ENCODE results near the gene TEX19.
"Not testable (repeated sequence)": the region's sequence is repeated elsewhere in the genome, so short reads cannot be mapped to it uniquely, and the experiment has no call there.

TEX19 gene

DNA sequence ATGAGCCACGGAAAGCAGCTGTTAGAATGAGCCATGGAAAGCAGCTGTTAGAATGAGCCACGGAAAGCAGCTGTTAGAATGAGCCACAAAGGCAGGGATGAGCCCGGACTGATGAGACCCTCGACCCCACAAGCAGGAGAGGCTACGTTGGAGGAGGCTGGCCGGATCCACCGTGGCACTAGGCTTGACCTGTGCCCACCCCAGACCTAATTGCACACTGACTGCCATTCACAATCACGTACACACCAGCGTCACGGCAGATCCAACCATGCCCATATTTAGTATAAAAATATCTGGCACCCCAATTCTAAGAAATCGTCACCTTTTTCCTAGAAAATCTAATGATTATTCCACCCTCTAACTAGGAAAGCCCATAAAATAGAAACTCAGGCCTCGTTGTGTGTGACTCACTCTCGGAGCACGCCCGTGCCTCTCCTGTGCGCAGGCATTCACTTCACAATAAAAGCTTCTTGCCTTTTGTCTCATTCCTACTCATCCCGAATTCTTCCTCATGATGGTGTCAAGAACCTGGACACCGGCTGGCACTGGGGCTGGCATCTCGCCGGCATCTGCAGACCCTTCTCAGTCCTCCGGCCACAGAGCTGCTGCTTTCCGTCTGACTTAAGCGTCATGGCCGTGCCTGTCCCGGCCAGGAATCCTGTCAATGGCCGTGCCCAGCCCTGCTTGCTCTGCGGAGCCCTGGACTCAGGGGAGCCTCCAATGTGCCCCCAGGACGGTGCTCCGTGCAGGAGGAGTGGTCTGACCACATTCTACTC lies 20.0 kb upstream of the TEX19 start:
- DNase-seq = no peak

DNA sequence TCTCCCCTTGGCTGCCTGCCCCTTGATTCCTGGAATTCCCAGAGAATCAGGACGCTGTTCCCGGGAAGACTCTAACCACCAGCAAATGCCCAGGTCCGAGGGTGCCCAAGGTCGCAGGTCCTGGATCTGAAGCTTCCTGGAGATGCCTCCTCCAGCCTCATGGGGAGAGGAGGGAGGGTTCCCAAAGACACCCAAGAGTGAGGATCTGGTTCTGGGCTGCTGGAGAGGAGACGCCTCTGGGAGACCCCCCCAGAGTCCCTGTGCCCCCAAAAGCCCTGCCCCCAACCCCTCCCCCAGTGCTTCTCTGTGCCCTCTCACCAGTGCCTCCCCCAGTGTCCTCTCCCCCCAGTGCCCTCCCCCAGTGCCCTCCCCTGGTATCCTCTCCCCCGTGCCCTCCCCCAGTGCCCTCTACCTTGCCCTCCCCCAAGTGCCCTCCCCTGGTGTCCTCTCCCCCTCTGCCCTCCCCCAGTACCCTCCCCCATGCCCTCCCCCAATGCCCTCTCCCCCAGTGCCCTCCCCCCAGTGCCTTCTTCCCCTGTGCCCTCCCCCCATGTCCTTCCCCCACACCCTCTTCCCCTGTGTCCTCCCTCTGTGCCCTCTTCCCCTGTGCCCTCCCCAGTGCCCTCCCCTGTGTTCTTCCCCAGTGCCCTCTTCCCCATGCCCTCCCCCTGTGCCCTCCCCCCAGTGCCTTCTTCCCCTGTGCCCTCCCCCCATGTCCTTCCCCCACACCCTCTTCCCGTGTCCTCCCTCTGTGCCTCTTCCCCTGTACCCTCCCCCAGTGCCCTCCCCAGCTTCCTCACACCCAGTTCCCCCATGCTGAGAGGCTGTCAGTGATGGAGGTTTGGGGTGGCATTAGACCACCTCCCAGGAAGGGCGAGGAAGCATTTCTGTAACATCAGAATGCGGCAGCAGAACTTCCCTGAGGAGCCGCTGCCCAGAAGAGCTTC lies 19.1 kb upstream of the TEX19 start:
- DNase-seq = no peak

DNA sequence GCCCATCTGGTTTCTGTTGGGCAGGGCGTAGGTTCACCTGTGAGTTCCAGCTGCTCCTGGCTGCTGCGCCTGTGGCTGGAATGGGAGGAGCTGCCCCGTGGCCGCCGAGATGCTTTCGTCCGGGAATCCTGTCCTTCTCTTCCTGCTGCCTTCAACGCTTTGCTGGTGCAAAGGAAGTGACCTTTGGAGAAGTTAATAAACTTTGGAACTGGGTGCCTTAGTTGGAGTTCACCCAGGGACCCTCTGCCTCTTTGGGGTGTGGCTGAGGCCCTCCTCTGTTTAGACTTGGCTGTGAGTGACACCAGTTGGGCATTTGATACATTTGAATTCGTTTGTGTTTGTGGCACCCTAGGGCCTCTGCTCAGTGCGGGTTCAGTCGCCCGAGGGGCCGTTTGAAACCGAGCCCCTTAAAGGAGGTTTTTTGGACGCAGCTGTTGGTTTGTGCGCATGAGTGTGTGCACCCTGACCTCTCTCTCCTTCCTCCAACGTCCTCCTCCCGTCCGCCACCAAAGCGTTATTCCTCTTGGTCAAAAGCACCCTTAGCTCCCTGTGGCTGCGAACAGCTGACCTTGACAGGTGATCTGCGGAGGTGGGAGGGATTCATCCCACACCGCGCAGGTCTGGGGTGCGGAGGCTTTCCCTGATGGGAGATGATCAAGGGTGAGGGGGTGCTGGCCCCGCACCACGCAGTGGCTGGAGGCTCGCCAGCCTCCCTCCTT lies 16.5 kb upstream of the TEX19 start:
- DNase-seq = no peak

DNA sequence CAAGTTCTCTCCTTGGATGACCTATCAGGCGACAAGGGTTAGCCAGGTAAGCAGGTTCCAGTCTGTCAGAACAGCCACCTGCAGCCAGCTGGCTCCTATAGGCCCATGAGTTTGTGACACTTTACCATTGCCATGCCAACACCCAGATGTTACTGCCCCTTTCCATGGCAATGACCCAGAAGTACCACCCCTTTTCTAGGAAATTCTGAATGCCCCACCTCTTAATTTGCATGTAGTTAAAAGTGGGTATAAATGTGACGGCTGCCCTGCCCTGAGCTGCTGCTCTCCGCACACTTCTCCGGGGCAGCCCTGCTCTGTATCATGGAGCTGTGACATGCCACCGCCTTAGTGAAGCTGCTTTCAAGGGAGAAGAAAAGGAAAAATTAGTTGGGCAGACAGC lies 15.5 kb upstream of the TEX19 start:
- no peak for DNase-seq

DNA sequence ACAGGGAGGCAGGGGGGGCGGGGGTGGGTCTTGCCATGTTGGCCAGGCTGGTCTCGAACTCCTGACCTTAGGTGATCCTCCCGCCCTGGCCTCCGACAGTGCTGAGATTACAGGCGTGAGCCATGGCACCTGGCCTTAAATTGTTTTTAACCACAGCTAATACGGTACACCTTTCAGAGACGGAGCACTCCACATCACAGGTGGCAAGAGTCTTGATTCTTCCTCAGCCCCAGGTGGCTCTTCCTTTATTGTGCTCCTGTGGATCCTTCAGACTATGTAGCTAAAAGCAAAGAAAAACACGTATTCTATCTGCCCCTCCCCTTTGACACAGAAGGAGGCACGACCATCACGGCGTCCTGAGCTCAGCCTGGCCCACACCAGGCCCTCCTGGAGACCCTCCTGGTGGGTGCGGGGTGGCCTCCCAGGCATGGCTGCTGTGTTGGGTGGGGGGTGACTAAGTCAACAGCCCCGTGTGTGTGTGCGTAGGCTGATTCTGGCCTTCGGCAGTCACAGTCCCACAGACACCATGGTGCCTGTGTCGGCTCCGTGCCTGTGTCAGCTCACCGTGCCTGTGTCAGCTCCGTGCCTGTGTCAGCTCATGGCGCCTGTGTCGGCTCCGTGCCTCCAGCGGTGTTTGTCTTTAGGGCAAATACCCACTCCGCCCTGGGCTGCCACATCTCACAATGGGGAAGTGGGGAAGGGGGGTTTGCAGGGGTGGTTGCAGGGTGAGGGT lies 14.7 kb upstream of the TEX19 start:
- DNase-seq = no peak

DNA sequence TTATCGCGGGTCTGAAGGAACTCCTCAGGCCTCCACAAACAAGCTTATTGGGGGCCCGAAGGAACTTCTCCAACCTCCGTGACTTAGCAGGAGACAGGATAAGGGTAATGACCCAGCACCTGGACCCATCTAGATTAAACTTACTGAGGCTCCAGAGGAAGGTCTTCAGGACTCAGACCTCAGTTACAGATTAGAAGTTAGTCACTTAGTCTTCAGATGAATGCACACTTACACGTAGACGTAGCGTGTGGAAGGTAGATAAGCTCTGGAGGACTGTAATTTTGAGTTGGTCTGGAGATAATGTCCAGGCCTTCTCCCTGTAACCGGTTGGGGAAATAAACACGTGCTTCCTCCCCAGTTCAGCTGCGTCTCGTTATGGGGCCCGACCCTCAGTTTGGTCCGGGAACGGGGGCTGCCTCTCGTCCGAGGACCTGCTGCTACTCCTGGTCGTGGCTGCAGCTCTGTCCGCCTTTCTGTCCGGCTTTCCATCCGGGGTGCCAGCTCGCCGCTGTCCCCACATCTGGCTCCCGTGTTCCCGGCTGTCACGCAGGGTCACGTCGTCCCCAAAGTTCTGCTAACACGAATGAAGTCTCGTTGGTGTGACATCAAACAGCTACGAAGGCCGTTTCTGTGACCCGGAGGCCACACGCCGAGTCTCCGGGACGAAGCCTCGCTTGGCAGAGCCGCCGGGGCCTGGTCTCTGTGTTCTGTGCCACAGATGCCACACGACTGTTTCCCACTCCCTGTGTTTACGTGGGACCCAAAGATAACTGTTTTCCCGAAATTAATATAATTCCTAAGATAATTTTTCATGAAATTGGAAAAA lies 13.7 kb upstream of the TEX19 start:
- no peak for DNase-seq

DNA sequence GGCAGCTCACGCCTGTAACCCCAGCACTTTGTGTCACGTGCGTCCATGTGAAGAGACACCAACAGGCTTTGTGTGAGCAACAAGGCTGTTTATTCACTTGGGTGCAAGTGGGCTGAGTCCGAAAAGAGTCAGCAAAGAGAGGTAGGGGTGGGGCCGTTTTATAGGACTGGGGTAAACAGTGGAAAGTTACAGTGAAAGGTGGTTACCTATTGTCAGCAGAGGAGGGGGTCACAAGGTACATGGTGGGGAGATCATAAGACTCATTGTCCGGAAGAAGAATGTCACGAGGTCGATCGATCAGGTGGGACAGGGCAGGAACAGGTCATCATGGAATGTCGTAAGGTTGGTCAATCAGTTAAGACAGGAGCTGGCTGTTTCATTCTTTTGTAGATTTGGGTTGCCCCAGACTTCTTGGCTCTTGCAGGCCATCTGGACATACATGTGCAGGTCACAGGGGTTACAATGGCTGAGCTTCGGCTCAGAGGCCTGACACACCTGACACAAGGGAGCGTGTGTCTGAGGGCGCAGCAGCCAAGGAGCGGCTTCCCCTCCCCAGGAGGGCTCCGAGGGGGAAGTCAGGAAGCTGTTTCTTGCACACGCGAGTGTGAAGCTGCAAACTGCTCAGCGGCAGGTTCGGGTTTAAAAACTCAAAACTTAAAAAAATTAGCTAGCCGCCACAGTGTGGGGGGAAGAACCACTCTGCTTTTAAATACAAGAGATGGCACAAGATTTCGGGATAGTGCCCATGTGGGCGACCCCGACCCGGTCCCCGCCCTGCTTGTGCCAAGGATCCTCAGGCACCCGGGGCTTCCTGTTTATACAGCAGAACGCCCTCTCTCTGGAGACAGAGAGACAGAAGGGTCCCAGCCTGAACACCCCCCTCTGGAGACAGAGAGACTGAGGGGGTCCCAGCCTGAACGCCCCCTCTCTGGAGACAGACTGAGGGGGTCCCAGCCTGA lies 12.4 kb upstream of the TEX19 start:
- peak in 2 of 3 donors; percentile 24 to 38 for DNase-seq

DNA sequence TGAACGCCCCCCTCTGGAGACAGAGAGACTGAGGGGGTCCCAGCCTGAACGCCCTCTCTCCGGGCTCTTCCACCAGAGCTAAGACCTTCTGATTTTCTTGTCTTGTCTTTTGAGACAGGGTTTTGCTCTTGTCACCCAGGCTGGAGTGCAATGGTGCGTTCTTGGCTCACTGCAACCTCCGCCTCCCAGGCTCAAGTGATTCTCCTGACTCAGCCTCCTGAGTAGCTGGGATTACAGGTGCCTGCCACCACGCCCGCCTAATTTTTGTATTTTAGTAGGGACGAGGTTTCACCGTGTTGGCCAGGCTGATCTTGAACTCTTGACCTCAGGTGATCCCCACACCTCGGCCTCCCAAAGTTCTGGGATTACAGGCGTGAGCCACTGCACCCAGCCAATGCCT lies 11.1 kb upstream of the TEX19 start:
- DNase-seq = not testable (repeated sequence)

DNA sequence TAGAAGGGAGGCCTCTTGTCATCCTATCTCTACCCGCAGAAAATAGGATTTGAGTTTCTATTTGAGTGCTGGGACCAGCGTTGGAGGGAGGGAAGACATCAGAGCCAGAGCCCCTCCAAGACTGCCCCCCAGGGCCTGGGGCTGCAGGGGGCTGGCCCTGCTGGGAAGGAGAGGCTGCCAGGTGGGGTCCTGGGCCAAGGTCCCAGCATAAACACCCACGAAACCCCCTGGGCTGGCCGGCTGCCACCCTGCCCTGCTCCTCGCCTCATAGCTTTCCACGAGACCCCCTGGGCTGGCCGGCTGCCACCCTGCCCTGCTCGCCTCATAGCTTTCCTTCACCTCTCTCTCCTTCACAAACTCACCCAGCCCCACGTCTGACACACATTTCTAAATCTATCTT lies 10.6 kb upstream of the TEX19 start:
- DNase-seq = no peak

DNA sequence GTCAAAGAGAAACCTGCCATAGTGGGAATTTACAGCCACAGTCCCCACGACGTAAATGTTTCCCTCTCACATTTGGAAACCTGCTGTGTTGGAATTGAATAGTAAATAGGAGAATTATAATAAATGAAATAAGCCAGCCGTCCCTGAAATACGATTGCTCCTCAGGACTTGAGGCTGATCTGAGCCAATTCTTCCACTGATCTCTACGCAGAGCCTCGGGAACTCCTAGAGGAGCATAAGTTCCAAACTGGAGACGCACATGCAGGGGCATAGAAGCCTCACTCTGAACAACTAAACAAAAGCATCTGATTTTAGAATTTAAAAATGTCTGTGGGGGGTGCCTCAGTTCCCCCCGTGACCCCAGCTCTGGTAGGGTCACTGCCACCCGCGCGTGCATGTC lies 10.2 kb upstream of the TEX19 start:
- no peak for DNase-seq

DNA sequence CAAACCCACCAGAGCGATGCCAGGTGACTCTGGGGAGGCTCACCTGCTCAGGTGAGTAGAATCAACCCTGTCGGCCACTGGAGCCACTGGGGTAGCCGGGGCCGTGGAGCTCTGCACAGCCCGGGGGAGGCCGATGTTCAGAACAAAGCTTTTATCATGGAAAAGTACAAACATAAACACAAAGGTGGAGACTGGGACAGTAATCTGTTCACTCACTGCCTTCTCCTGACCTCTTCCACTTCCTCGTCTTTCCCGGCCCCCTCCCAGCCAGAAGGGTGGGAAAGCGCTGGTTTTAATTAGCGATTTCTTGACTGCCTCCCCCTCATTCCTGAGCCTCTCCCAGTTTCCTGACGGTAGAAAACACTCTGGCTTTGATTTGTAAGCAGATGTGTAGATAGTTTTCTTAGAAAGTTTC lies 9.8 kb upstream of the TEX19 start:
- no peak for DNase-seq

DNA sequence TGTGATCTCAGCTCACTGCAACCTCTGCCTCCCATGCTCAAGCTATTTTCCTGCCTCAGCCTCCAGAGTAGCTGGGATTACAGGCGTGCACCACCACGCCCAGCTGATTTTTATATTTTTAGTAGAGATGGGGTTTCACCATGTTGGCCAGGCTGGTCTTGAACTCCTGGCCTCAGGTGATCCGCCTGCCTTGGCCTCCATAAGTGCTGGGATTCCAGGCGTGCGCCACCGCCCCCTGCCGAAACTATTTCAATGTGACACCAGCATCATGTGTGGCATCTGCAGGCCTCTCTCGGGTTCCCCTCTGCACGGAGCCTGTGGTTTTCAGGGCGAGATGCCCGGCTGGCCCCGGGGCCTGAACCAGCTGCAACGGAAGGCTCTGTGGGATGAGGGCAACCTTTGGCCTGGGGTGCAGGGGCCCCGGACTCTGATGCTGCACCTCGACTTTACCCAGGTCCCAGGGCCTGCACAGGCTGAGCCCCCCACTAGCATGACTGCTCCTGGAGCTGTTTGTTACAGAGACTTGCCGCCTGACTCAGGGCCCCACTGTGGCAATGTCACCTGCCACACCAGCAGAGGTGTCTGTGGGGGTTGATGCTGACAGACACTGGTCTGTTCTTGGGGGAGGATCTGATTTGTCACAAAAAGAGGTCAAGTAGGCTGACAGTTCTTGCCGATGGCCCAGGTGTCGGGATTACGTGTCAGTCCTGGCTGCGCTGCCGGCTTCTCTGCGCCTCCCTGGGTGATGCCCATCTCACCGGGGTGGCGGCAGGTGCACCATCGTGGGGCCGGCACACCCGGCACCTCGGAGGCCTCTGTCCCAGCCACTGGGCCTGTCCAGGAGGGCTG lies 8.6 kb upstream of the TEX19 start:
- DNase-seq = peak; percentile 37 to 61 (median 52)

DNA sequence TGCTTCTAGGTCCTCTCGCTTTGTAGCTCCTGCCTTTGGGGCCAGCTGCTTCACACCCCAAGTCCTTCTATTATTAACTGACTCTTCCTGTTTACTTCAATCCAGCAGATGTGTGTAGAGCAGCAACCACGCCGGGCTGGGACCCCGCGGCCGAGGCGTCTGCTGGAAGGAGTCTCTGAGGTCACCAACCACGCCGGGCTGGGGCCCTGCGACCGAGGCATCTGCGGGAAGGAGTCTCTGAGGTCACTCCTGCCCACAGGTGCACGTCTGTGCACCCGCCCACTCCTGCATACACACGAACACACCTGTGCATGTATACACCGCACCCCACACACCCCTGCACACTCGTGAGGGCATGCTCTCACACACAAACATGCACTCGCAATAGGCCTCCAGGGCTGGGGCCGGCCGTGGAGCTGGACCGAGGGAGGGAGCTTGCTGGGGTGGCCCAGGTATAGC lies 7.8 kb upstream of the TEX19 start:
- DNase-seq = no peak

DNA sequence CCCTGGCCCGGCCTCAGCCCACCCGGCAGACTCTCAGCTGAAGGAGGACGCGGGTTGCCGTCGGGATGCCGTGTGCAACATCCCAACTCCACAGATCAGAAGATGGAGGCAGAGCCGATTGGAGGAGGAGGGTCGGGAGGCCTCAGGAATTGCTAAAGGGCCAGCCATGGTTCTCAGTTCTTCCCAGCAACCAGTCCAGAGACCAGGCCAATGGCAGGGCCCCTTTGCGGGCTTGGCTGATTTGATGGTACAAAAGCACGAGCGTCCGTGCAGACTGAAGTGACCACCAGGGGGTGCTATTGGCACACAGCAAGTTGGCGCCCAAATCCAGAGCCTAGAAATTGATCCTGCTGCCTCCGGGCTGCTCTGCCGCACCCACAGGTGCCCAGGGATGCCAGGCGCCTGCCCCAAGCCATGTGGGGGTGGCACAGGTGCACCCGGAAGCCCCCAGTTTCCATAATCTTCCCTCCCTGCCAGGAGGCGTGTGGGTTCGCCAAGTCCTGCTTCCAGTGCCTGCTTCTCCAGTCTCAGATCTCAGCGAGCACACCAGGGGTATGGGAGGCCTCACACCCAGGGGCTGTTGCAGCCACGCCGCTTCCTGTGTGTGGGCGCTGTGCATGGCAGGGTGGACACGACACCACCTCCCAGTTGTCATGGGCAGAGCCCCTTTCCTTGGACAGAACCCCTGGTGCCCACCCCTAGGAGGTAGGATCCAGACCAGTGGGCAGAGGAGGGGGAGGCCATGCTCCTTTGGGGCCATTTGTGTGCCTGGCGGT lies 7.1 kb upstream of the TEX19 start:
- peak; percentile 90 to 94 (median 94) for DNase-seq

DNA sequence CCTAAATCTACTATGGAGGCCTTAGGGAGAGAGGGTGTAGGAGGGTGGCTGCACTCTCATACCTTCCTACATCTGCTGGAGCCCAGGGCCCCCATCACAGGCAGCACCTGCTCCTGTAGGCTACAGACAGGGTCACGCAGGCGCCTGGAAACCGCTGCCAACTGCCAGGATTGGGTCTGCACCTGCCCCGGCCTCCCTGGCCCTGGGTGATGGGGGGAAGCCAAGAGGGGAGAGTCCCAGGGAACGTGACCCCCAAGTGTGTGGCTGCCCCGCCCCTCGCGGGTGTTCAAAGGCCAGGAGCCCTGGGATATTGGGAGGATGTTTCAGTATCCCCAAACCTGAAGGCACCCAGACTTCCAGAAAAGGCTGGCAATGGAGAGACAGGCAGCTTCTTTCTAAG lies 5.6 kb upstream of the TEX19 start:
- DNase-seq = no peak

DNA sequence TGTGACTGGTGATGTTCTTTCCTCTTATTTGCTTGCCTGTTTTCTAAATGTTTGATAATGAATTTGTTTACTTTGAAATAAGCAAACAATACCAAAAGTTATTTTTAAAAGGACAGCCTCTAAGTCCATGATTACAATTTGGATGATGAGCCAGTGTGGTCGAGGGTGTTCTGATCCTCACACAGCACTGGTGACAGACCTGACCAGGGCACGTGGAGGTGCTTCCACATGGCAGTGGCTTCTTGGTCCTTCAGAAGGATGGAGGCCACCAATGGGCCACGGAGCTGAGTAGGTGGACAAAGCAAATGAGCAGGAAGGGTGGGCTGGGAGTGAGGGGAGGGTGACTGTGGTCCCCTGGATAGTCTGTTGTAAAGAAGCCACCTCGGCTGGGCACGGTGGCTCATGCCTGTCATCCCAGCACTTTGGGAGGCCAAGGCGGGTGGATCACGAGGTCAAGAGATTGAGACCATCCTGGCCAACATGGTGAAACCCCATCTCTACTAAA lies 4.2 kb upstream of the TEX19 start:
- no peak for DNase-seq

DNA sequence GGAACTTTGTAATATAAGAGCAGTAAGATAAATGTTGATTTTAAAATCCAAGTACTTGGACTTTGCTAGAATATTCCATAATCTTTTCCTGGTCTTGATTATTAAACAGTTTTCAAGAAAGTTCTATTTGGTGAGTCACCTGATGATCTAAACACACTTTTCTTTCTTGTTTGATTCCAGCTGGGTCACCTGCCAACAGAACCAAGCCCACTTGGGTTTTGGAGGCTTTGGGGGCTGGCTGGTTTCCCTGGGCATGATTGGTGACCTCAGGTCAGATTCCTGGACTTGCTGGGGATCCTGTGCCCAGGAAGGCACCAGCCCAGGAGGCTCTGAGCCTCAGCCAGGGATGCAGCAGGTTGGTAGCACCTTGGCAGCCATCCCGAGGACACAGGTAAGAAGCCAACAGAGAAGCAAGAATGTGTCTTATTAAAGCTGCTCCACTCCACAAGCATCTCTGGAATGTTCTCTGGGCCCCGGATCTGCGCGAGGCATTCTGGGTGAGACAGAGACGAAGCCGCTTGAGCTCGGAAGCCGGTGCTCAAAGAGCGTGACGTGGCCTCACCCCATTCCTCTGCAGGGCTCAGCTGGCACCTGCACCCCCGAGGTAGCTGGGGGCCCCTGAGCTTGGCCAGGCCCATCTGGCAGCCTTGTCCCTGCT lies 3.1 kb upstream of the TEX19 start:
- no peak for DNase-seq

DNA sequence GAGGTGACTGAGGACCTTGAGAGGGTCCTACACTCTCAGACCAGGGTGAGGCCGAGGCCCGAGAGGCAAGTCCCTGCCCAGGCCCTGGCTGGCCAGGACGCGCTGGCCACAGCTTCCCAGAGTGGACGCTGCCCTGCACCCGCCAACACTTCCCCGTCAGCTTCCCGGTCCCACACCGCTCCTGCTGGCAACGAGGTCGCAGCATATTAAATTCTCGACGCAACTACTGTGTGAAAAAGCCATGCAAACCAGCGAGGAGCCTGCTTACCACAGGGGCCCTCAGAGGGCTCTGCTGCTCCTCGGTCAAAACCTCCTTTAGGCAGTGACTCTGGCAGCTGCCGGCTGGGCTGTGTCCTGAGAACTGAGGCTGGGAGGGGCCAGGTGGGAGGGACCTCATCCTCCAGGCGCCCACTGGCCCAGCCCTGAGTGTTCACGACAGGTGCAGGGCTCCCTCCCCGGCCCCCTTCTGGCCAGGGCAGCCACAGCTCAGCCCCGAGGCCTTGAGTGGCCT lies 2.1 kb upstream of the TEX19 start:
- no peak for DNase-seq

Measured in suppressor macrophage treated with lipopolysaccharide for 1 hour (primary cell).